Measurements from ENCODE around the gene SDC1.

SDC1 gene

GRCh38 chr2:20213651-20214565 lies 11.0 kb downstream of the SDC1 start:
- no peak for DNase-seq

DNA sequence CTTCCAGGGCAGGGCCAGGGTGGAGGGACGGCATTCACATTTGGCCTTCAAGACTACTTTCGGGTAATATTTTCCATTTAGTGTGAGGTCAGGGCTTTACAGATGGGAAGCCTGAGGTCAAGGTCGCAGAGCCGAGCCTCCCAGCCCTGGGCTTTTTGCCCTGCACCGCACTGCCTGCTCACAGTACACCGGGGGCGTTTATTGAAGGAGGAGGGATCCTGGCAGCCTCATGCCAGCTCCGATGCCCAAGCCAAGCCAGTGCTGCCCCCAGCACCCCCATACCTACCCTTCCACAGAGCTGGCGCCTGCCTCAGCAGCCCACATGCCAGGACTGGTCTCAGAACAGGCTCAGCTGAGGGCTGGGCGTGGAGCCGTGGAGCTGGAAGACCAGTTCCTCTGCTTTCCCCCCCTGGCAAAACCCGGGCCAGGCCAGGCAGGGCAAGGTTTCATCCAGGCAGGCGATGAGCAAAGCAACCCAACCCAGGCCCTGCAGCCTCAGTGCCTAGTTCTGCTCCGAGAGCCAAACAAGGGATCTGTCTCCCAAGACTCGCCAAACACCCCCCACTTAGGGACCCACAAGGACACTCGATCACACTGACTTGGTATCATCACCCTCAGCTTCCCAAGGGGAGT lies 11.9 kb downstream of the SDC1 start:
- no peak for DNase-seq

- DNase-seq, result no peak
Observed at GRCh38 chr2:20212459-20212870, 12.5 kb downstream of the SDC1 start.

DNA sequence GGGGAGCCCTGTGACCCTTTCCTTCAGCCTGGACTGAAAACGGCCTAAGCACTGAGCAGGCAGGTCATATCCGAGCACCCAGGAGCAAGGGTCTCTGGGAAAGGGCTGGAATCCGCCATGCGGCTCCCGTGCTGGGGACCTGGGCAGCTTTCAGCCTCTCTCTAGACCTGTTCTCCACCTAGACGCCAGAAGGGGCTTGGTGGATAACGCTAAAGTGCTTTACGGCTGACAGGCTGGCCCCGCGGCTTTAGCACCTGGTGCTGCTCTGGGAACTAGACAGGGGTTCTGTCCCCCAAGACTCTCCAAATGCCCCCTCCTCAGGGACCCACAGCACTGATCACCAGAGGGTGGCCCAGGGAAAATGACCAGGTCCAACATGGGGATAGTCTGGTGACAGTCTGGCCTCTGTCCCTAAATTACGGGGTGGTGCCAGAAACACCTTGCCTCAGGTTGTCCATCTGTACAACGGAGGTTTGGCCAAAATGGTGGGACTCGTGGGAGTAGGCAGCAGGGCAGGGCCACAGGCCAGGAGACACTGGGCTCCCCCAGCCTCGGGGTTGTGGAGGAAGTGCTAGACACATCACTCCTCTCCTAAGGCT lies 13.0 kb downstream of the SDC1 start:
- DNase-seq, result no peak

DNA sequence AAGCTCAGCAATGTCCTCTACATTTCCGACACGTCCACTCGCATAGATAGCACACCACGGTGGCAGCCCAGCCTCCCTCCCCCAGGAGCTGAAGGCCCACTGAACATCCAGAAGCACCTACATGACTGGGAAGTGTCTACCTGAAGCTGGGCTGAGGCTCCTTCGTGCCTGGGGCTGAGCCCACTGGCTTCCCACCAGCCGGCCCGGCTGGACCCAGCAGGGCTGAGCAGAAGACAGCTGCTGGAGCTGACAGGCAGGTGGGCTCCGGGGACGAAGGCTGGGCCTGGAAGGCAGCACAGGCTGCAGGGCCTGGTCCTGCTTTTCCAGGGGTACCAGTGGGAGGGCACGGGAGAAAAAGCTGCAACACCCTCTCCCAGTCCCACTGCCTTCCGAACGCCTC lies 13.5 kb downstream of the SDC1 start:
- no peak for DNase-seq

- no peak for DNase-seq
Observed at GRCh38 chr2:20210462-20210861, 14.5 kb downstream of the SDC1 start.

- no peak for DNase-seq
Observed at GRCh38 chr2:20209373-20210109, 15.4 kb downstream of the SDC1 start.

DNA sequence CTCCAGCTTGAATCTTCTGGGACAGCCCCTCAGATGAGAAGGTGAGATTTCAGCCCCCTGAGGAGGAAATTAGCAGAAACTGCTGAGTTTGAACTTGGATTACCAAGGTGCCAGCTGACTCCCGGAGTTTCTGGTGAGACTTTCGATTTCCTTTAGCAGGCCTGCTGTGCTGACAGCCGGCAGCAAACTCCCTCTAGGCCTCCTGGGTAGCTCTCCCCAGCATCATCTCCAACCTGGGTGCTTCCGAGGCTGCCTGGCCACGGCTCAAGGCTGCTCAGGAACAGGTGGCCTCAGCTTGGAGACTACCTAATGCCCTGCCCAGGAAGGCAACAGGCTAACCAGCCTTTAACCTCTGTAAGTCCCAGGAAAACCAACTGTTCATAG lies 16.5 kb downstream of the SDC1 start:
- DNase-seq, result no peak

DNA sequence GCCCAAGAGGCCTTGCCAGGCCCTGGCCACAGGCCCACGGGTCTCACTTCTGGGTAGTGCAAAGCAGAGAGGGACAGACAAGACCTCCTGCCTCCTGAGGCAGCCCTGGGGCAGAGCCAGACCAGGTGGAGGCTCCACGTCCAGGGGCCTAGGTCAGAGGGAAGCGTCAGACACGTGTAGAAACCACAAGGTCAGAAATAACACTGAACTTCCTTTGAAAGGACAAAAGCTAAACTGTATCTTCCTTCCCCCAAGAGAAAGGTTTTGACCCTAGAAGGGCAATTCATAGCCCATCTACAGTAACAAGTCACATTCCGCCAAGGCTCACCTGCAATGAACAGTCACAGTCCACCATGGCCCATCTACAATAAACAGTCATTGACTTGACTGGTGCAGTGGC lies 17.9 kb downstream of the SDC1 start:
- DNase-seq, result no peak

DNA sequence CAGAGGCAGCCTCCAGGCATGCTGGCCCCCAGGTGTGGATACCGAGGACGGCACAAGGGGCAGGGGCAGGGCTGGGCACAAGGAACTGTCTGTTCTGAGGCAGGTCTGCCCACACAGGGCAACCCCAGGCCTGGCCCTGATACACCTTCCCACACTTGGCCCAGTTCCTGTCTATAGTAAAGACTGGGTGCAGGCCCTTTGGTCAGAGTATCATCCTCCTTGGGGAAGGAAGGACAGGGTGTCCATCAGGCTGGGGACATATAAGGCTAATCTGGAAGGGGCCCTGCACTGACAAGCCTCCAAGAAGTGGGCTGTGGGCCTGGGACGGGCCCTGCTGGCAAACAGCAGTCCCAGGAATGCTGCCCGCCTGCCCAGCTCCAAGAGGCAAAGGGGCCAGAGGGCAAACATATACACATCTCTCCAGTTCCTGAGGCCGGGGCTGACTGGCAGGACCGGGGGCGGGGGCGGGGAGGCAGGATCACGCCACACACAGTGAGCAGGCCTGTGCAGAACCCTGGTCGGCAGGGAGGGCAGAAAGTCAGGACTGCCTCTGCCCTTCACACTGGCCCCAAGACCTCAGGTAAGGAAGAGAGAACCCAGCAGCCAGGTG lies 18.9 kb downstream of the SDC1 start:
- DNase-seq, result no peak

DNA sequence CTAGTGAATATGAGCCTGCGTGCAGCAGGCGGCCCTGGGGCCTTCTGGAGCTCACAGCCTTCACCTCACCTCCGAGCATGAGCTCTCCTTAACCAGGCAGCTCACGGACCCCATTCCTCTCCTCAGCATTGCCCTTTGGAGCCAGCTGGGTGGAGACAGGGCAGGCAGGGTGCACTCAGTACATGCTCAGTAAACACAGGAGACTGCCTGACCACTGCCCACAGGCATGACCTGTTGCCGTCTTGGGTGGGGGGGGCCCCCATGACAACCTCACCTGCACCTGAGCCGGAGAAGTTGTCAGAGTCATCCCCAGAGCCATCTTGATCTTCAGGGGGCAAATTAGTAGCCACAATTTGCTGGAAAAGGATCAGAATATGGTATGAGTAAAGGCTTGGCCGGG lies 19.9 kb downstream of the SDC1 start:
- DNase-seq, result no peak

DNA sequence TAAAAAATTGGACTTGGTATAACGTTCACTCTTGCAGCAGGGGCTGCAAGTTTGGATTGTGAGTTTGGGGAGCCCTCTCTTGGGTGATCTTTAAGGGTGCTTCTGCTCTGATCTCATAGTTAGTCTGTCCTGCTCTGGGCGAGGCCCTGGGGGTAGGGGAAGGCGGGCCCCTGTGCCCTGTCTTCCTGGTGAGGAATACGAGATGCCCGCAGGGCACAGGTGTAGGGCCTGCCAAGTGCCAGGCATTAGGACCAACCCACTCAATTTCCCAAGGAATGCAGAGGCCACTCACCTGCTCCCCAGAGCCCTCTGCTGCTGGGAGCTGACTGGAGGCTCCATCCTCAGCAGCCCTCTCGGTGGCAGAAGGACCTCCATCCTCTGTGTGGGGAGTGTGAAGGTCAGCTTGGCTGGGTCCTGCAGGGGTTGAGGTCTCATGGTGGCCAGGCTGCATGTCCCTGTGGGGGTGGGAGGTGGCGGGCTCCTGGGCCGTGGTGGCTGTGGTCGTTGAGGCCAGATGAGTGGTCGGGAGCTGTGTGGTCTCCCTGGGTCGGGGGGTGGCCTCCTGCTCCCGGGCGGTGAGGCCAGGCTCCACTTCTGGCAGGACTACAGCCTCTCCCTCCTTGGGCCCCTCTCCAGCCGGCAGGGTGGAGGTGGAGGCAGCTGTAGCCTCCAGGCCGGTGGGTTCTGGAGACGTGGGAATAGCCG lies 21.3 kb downstream of the SDC1 start:
- no peak for DNase-seq

DNA sequence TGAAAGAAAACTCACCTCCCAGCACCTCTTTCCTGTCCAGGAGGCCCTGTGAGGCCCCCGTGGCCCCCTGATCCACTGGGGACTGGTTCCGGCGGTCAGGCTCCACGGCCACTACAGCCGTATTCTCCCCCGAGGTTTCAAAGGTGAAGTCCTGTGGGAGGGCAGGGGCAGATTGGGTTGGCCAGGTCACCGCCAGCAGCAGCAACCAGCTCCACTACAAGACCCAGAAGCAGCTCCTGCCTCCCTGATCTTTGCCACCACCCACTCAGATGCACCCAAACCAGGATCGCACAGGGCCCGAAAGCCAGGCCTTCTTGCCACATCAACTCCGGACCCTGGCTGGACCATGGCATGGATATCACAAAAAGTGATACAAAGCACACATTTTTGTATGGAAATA lies 21.9 kb downstream of the SDC1 start:
- DNase-seq, result no peak

DNA sequence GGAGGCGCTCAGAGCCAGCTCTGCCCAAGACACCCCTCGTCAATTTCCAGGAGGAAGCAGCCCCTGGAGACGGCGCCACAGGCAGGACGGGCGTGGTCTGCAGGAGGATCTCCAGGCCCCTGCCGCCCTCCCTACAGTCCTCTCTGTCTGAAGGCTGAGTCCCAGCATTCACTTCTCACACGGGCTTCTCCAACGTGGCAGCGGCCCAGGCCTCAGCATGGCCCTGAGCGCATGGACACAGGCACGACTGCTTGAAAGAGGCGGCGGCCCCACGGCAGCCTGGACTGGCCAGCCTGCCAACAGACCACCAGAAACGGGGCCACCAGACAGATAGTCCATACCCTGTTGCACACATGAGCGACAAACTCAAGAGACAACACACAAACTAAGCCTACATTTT lies 23.3 kb downstream of the SDC1 start:
- DNase-seq, result no peak

- no peak for DNase-seq
Observed at GRCh38 chr2:20200697-20201555, 24.0 kb downstream of the SDC1 start.

DNA sequence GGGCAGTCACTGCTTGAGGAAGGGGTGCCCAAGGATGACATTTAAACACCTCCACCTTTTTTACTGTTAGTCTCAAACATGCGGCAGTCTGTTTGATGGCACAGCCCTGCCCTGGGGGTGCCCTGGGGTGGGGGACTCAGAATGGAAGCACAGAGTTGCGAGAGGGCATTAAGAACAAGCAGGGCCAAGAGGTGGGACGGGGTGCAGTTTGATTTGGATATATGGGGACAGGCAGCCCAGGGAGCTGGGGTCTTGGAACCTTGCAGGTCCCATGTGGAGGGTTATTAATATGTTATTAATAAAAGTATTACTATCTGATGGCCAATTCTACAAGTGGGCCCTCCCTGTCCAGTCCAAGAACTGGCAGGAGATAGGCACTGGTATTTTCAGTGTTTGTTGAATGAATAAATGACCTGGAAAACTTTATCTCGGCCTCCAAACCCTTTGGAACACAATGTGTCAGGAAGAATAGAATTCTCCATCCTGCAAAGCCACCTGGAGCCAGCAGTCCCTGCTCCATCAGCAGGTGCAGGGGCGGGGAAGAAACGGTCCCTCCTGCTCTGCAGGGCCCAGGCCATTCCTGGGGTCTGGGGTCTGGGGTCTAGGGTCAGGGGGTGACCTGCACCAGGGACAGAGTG lies 25.2 kb downstream of the SDC1 start:
- no peak for DNase-seq

- no peak for DNase-seq
Observed at GRCh38 chr2:20198796-20199632, 25.9 kb downstream of the SDC1 start.

DNA sequence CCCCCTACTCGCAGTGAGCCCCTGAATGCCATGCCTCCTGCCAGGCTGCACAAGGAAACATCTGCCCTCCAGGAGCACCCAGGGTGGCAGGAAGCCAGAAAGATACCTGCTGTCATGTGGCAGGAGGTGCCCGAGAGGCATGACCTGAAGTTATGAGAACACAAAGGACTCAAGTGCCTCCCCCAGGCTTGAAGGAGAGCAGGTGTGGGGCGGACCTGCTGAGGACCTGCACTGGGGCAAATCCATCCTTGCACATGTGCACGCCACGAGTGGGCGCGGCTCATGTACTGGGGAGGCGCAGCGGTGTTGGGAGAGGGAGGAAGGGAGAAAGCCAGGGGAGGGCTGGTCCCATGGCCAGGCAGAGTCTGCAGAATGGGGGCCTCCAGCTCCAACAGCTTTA lies 26.9 kb downstream of the SDC1 start:
- DNase-seq, result no peak

GRCh38 chr2:20197192-20197591 lies 27.7 kb downstream of the SDC1 start:
- DNase-seq, result no peak

DNA sequence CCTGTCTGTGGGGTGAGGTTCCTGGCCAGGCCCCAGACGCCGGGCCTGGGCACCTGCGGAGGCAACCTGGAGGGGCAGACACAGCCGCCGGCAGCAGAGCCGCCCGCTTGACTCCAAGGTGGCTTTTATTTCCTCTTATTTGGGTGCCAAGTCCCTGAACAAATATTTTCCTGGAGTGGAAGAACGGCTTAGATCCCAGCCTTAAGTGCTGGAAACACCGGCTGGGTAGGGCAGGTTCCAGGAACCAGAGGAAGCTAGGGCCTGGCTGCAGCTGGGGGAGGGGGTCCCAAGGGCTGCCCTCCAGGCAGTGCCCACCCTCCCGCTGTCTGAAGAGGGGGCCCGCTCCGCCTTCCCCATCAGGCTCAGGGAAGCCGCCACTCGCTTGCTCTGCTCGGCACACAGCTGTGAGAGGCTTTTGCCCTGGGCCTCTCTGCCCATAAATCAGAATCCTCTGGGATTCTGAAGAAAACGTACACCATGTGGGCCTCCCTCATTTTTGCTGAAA lies 28.2 kb downstream of the SDC1 start:
- DNase-seq, result no peak

All from CD4-positive, alpha-beta T cell treated with Interleukin-10 for 1 hour (primary cell).